Upper lobe of right lung (tissue), 1 donor: ENCODE results near the gene ARHGDIA. TPM values are rescaled to one million over a fixed set of nuclear protein-coding genes. Genes with fewer than 3 reads are reported as not detected.
A peak's percentile ranks its signal among the peaks of the same experiment; 100 is the strongest.

Experiments used
- ATAC-seq: fragments of 200-7000 bp; cut with Tn5 transposase; one replicate; pipeline ENCODE4 v1.9.1; 2020; ENCODE audit warnings: mild to moderate bottlenecking, moderate library complexity
- DNase-seq: peaks from one replicate; pipeline ENCODE4 v3.0.0-alpha.2; 2020
- H3K27ac ChIP-seq: fragments of 200-600 bp; one replicate; pipeline ENCODE4 v1.8.0; 2022
- H3K27me3 ChIP-seq: fragments of 200-600 bp; one replicate; pipeline ENCODE4 v1.8.0; 2022; ENCODE audit warnings: mild to moderate bottlenecking
- H3K36me3 ChIP-seq: fragments of 200-600 bp; one replicate; pipeline ENCODE4 v1.8.0; 2022
- H3K4me1 ChIP-seq: fragments of 200-600 bp; one replicate; pipeline ENCODE4 v1.8.0; 2022
- H3K4me3 ChIP-seq: fragments of 200-600 bp; one replicate; pipeline ENCODE4 v1.8.0; 2022; ENCODE audit warnings: mild to moderate bottlenecking
- H3K9me3 ChIP-seq: fragments of 200-600 bp; one replicate; pipeline ENCODE4 v1.8.0; 2022
- CTCF ChIP-seq: fragments of 200-600 bp; IDR thresholded peaks from one replicate; pipeline ENCODE4 v1.8.0; 2022; ENCODE audit warnings: antibody characterized with exemption
- intact Hi-C: fragments of 100-400 bp; cut with DNase I; formaldehyde crosslinking; loops from one replicate; pipeline ENCODE4 v1.11.0; 2022
- total RNA-seq: library from RNA; stranded (reverse); fragmentation: NEBNext Ultra II Directional; extraction: Animal tissue kit (Norgen Biotek cat#: 25700); gene quantifications from one replicate; pipeline ENCODE4 v1.2.1, GENCODE V29; 2021
- donor health status: DM: no; HTN: yes; CAD: no; lungs with severe emphysema.

The ARHGDIA gene
- total RNA-seq, 1 donor from 2014 or later, result 386 TPM

GRCh38 chr17:81863833-81864768, 7.0 kb downstream of the ARHGDIA start:
- no peak for ATAC-seq
- no peak for DNase-seq
- H3K9me3 ChIP-seq, result no peaks in the 10 kb centered on the region
- H3K27ac ChIP-seq, result no peak overlapping the region
- TF ChIP-seq CTCF, result no peak
- H3K36me3 ChIP-seq, result peaks cover 13% of the 10 kb centered on the region
- no peak overlapping the region for H3K4me3 ChIP-seq
- no peaks in the 10 kb centered on the region for H3K27me3 ChIP-seq
- intact Hi-C loops, result no loop called here
- H3K4me1 ChIP-seq, result peaks cover 33% of the 10 kb centered on the region

- intact Hi-C loops, result no loop called here
- Histone ChIP-seq H3K4me1 (peaks cover 33% of the 10 kb centered on the region), H3K27ac (no peak overlapping the region), H3K4me3 (no peak overlapping the region), H3K27me3 (no peaks in the 10 kb centered on the region), H3K36me3 (peaks cover 13% of the 10 kb centered on the region), H3K9me3 (no peaks in the 10 kb centered on the region)
- ATAC-seq (no peak), DNase-seq (no peak)
- TF ChIP-seq CTCF, result no peak
These were observed 7.9 kb downstream of the ARHGDIA start for GRCh38 chr17:81863123-81863675.

- H3K27ac ChIP-seq, result peak overlapping the region; percentile 98
- peaks cover 31% of the 10 kb centered on the region for H3K36me3 ChIP-seq
- peak; percentile 99 for DNase-seq
- intact Hi-C loops, result no loop called here
- no peaks in the 10 kb centered on the region for H3K27me3 ChIP-seq
- peak overlapping the region; percentile 67 for H3K4me3 ChIP-seq
- peak; percentile 25 for TF ChIP-seq CTCF
- ATAC-seq, result peak; percentile 95
- H3K4me1 ChIP-seq, result peaks cover 23% of the 10 kb centered on the region
- H3K9me3 ChIP-seq, result no peaks in the 10 kb centered on the region
These were observed 10.2 kb downstream of the ARHGDIA start for GRCh38 chr17:81860756-81861568.

GRCh38 chr17:81859906-81860755, 11.0 kb downstream of the ARHGDIA start, which contains the start of gene P4HB:
Gene P4HB, minus strand, starts transcription at chr17:81860535. Its CDS starts 64 bp downstream, at chr17:81860471.
- intact Hi-C loops, result no loop called here
- Histone ChIP-seq H3K9me3 (no peaks in the 10 kb centered on the region), H3K36me3 (peaks cover 38% of the 10 kb centered on the region), H3K4me1 (peaks cover 23% of the 10 kb centered on the region), H3K27me3 (no peaks in the 10 kb centered on the region), H3K4me3 (peak within 1 kb of the TSS; percentile 93), H3K27ac (peak within 1 kb of the TSS; percentile 98)
- DNase-seq (peak; percentile 99), ATAC-seq (no peak)
- no peak for TF ChIP-seq CTCF
